AG09319 (cell line): ENCODE measurements around the gene TLR10.
A peak's percentile ranks its signal among the peaks of the same experiment; 100 is the strongest.

Experiments used
- DNase-seq: peaks from one replicate; pipeline ENCODE4 v3.0.0-alpha.2; 2010; ENCODE audit warnings: low read depth; ENCODE audit errors: extremely low read depth
- CTCF ChIP-seq: IDR thresholded peaks from 2 replicates; pipeline ENCODE4 v1.5.1; 2011; ENCODE audit warnings: low read depth, mild to moderate bottlenecking, inconsistent platforms, low read length, moderate library complexity

Gene TLR10

GRCh38 chr4:38762560-38762959 is 20.2 kb downstream of the TLR10 start:
- DNase-seq, result no peak
- no peak for TF ChIP-seq CTCF

- DNase-seq, result no peak
- no peak for TF ChIP-seq CTCF
Observed at GRCh38 chr4:38759790-38760122, 23.0 kb downstream of the TLR10 start.

- TF ChIP-seq CTCF, result peak; percentile 60
- DNase-seq, result no peak
Observed at GRCh38 chr4:38759113-38759789, 23.5 kb downstream of the TLR10 start.

- TF ChIP-seq CTCF, result no peak
- no peak for DNase-seq
Observed at GRCh38 chr4:38757945-38758600, 24.7 kb downstream of the TLR10 start.

GRCh38 chr4:38752941-38753806 is 29.6 kb downstream of the TLR10 start:
- DNase-seq, result peak; percentile 96
- TF ChIP-seq CTCF, result no peak

- no peak for DNase-seq
Observed at GRCh38 chr4:38752372-38752940, 30.3 kb downstream of the TLR10 start.

More at GRCh38 chr4:38752372-38752940, 30.3 kb downstream of the TLR10 start:
- TF ChIP-seq CTCF, result no peak
